Gastroesophageal sphincter (tissue), 3 donors: Measurements from ENCODE around the gene IQGAP3.

Experiments
- CTCF ChIP-seq, 4 experiments: fragments of 200-600 bp in 2 of 4; fragments of 450-650 bp in 2 of 4; sonication (generic) in 1 of 4; IDR thresholded peaks; one replicate each; pipeline ENCODE4 v1.5.1; 2017 to 2019; ENCODE audit warnings: antibody characterized with exemption in 4 of 4, mild to moderate bottlenecking in 2 of 4, moderate library complexity in 2 of 4
- POLR2A ChIP-seq, 2 donors: fragments of 450-650 bp; IDR thresholded peaks; one replicate each; pipeline ENCODE4 v1.6.1; 2017; ENCODE audit warnings: antibody characterized with exemption in 2 of 2, mild to moderate bottlenecking in 2 of 2, moderate library complexity in 1 of 2

- TF ChIP-seq POLR2A (IDR thresholded peaks at IDR 0.05): no peak
- no peak for TF ChIP-seq CTCF (IDR thresholded peaks at IDR 0.05)
Observed at GRCh38 chr1:156599811-156600210, 27.4 kb upstream of the IQGAP3 start.
